NT2/D1 (cell line): Measurements from ENCODE around the gene ASGR1.
"Not testable (repeated sequence)": the region's sequence is repeated elsewhere in the genome, so short reads cannot be mapped to it uniquely, and the experiment has no call there.

Experiments
- DNase-seq: peaks from one replicate; pipeline ENCODE4 v3.0.0-alpha.2; 2011; ENCODE audit warnings: low read depth, low spot score
- H3K27me3 ChIP-seq: 2 replicates; pipeline ENCODE4 v1.6.0; 2011; ENCODE audit warnings: mild to moderate bottlenecking; ENCODE audit not compliant: insufficient read length, insufficient read depth
- H3K36me3 ChIP-seq: 2 replicates; pipeline ENCODE4 v1.6.1; 2011; ENCODE audit warnings: mild to moderate bottlenecking, low read length, mixed read lengths; ENCODE audit not compliant: insufficient read depth, insufficient read length
- H3K4me1 ChIP-seq: 2 replicates; pipeline ENCODE4 v1.5.1; 2011; ENCODE audit not compliant: insufficient read depth, insufficient read length
- H3K4me3 ChIP-seq: 2 replicates; pipeline ENCODE4 v1.5.1; 2011; ENCODE audit warnings: low read depth; ENCODE audit not compliant: insufficient read length
- H3K9ac ChIP-seq: 2 replicates; pipeline ENCODE4 v1.6.0; 2011; ENCODE audit warnings: low read depth; ENCODE audit not compliant: insufficient read length
- H3K9me3 ChIP-seq: 2 replicates; pipeline ENCODE4 v1.5.1; 2011; ENCODE audit warnings: mild to moderate bottlenecking, low read length; ENCODE audit not compliant: insufficient read depth
- SUZ12 ChIP-seq: IDR thresholded peaks from 2 replicates; pipeline ENCODE4 v1.6.1; 2011; ENCODE audit not compliant: insufficient read length, insufficient read depth; ENCODE audit errors: extremely low read depth
- YY1 ChIP-seq: IDR thresholded peaks from 2 replicates; pipeline ENCODE4 v1.6.1; 2011; ENCODE audit not compliant: insufficient read length, insufficient read depth
- ZNF274 ChIP-seq: IDR thresholded peaks from 2 replicates; pipeline ENCODE4 v1.6.1; 2011; ENCODE audit warnings: mild to moderate bottlenecking, low read depth, low read length

ASGR1 gene

DNA sequence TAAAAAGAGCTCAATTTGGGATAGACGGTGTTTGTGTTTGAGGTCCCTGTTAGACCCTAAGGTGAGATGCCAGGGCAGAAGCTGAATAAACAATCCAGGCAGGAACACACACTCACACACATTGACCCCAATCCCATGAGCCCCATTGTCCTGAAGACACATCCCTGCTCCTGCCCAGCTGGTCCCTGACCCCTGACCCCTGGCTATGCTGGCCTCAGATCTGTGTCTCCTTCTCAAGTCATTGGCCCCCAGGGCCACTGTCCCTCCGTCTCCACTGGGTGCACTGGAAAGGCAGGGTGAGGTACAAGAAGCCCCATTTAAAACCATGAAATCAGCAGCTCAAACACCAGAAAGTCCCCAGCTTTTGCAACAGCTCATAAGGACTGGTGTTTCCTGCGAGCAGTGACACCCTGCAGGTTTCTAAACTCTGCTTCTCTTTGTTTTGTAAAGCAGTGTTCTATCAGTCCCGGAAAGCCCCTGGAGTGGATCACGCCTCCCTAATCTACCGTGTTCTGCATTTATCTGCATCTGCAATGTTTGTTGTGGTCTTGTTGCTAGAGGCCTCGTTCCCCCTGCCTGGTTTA, 46.6 kb downstream of the ASGR1 start:
- peak; percentile 86 for DNase-seq
- H3K4me3 ChIP-seq, result no peak overlapping the region
- H3K27me3 ChIP-seq, result peaks cover 5% of the 10 kb centered on the region
- H3K4me1 ChIP-seq, result peaks cover 8% of the 10 kb centered on the region
- TF ChIP-seq SUZ12, result no peak
- H3K36me3 ChIP-seq, result no peaks in the 10 kb centered on the region
- H3K9me3 ChIP-seq, result no peaks in the 10 kb centered on the region
- no peak overlapping the region for H3K9ac ChIP-seq

GRCh38 chr17:7131423-7131791, 47.8 kb downstream of the ASGR1 start:
- Histone ChIP-seq H3K4me3 (no peak overlapping the region), H3K4me1 (peaks cover 5% of the 10 kb centered on the region), H3K9me3 (no peaks in the 10 kb centered on the region), H3K9ac (no peak overlapping the region), H3K27me3 (peaks cover 5% of the 10 kb centered on the region), H3K36me3 (no peaks in the 10 kb centered on the region)
- no peak for DNase-seq
- TF ChIP-seq YY1 (no peak), ZNF274 (no peak), SUZ12 (no peak)

GRCh38 chr17:7130621-7131422, 48.3 kb downstream of the ASGR1 start:
- Histone ChIP-seq H3K9ac (no peak overlapping the region), H3K4me1 (peaks cover 5% of the 10 kb centered on the region), H3K36me3 (no peaks in the 10 kb centered on the region), H3K27me3 (peaks cover 5% of the 10 kb centered on the region), H3K4me3 (no peak overlapping the region), H3K9me3 (no peaks in the 10 kb centered on the region)
- no peak for TF ChIP-seq SUZ12
- TF ChIP-seq YY1, result no peak
- no peak for TF ChIP-seq ZNF274
- DNase-seq, result no peak

GRCh38 chr17:7129311-7129710, 49.9 kb downstream of the ASGR1 start:
- H3K4me1 ChIP-seq, result peaks cover 5% of the 10 kb centered on the region
- no peak overlapping the region for H3K9ac ChIP-seq
- H3K27me3 ChIP-seq, result peaks cover 5% of the 10 kb centered on the region
- H3K4me3 ChIP-seq, result no peak overlapping the region
- no peaks in the 10 kb centered on the region for H3K9me3 ChIP-seq
- TF ChIP-seq YY1 (no peak), ZNF274 (no peak), SUZ12 (no peak)
- DNase-seq, result no peak
- no peaks in the 10 kb centered on the region for H3K36me3 ChIP-seq

GRCh38 chr17:7128160-7128559, 51.0 kb downstream of the ASGR1 start:
- no peaks in the 10 kb centered on the region for H3K9me3 ChIP-seq
- TF ChIP-seq YY1 (no peak), ZNF274 (no peak), SUZ12 (no peak)

DNA sequence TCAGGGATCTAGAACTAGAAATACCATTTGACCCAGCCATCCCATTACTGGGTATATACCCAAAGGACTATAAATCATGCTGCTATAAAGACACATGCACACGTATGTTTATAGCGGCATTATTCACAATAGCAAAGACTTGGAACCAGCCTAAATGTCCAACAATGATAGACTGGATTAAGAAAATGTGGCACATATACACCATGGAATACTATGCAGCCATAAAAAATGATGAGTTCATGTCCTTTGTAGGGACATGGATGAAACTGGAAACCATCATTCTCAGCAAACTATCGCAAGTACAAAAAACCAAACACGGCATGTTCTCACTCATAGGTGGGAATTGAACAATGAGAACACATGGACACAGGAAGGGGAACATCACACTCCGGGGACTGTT, 51.7 kb downstream of the ASGR1 start:
- H3K9ac ChIP-seq, H3K4me1 ChIP-seq, H3K4me3 ChIP-seq, DNase-seq, H3K27me3 ChIP-seq, H3K36me3 ChIP-seq, H3K9me3 ChIP-seq: not testable (repeated sequence)

More at GRCh38 chr17:7128160-7128559, 51.0 kb downstream of the ASGR1 start:
- Histone ChIP-seq H3K9ac (no peak overlapping the region), H3K27me3 (no peaks in the 10 kb centered on the region), H3K4me3 (no peak overlapping the region), H3K4me1 (peaks cover 2% of the 10 kb centered on the region), H3K36me3 (no peaks in the 10 kb centered on the region)
- DNase-seq, result no peak

- not testable (repeated sequence) for H3K4me3 ChIP-seq, DNase-seq, H3K4me1 ChIP-seq, H3K9ac ChIP-seq, H3K36me3 ChIP-seq, H3K9me3 ChIP-seq, H3K27me3 ChIP-seq
Measured at GRCh38 chr17:7126386-7126785, 52.8 kb downstream of the ASGR1 start.

DNA sequence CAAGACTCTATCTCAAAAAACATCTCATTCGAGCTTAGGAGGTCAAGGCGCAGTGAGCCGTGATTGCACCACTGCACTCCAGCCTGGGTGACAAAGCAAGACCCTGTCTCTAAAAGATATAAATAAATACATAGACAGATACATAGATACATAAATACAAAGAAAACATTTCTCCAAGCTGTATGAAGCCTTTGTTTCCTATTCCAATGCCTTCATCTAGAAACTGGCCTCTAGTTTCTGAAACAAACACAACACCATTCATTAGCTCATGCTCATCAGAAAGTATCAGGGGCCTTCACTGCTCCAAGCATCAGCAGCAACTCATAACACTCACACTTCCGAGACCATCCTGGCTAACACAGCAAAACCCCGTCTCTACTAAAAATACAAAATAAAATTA, 54.2 kb downstream of the ASGR1 start:
- H3K9ac ChIP-seq, result no peak overlapping the region
- no peaks in the 10 kb centered on the region for H3K27me3 ChIP-seq
- TF ChIP-seq SUZ12 (no peak), YY1 (no peak), ZNF274 (no peak)
- no peaks in the 10 kb centered on the region for H3K9me3 ChIP-seq
- no peaks in the 10 kb centered on the region for H3K4me1 ChIP-seq
- no peak overlapping the region for H3K4me3 ChIP-seq
- H3K36me3 ChIP-seq, result no peaks in the 10 kb centered on the region
- no peak for DNase-seq
